ENCODE results near the gene EGLN3. TPM values are rescaled to one million over a fixed set of nuclear protein-coding genes. Genes with fewer than 3 reads are reported as not detected.
A peak's percentile ranks its signal among the peaks of the same experiment; 100 is the strongest.

The EGLN3 gene
- total and polyA plus RNA-seq, 9 donors: 1.7 to 5.1 (median 2.4) TPM

GRCh38 chr14:33938131-33938949 lies 12.5 kb downstream of the EGLN3 start:
- 15 to 19% (median 15%) methylated on average over 20 of the region's 20 CpGs for WGBS, 3 donors
- Histone ChIP-seq H3K4me1 (ENCODE audit: insufficient read depth) (peaks cover 5% of the 10 kb centered on the region), H3K36me3 (no peaks in the 10 kb centered on the region), H3K9me3 (no peaks in the 10 kb centered on the region), H3K4me3 (no peak overlapping the region), H3K27me3 (no peaks in the 10 kb centered on the region), H3K27ac (no peak overlapping the region)
- no peak for TF ChIP-seq POLR2A (IDR thresholded peaks at IDR 0.05)
- no peak for TF ChIP-seq EP300 (IDR thresholded peaks at IDR 0.05)
- TF ChIP-seq CTCF (IDR thresholded peaks at IDR 0.05): no peak
- peak; percentile 11 to 41 (median 32) for DNase-seq
- intact Hi-C loops (cut with DNase I): no loop called here

GRCh38 chr14:33936391-33936790 lies 14.5 kb downstream of the EGLN3 start:
- DNase-seq: no peak
- H3K4me3 ChIP-seq: no peak overlapping the region
- H3K27me3 ChIP-seq: no peaks in the 10 kb centered on the region
- peaks cover 5% of the 10 kb centered on the region for H3K4me1 ChIP-seq (ENCODE audit: insufficient read depth)
- H3K36me3 ChIP-seq: no peaks in the 10 kb centered on the region
- H3K9me3 ChIP-seq: no peaks in the 10 kb centered on the region
- no peak for TF ChIP-seq EP300 (IDR thresholded peaks at IDR 0.05)
- no peak for TF ChIP-seq CTCF (IDR thresholded peaks at IDR 0.05)
- TF ChIP-seq POLR2A (IDR thresholded peaks at IDR 0.05): no peak
- intact Hi-C loops (cut with DNase I): no loop called here
- H3K27ac ChIP-seq: no peak overlapping the region
- WGBS, 3 donors: 57 to 75% (median 70%) methylated on average over 2 of the region's 2 CpGs

- H3K4me1 ChIP-seq (ENCODE audit: insufficient read depth): peaks cover 5% of the 10 kb centered on the region
- H3K27ac ChIP-seq: no peak overlapping the region
- no peaks in the 10 kb centered on the region for H3K9me3 ChIP-seq
- DNase-seq: no peak
- no peak for TF ChIP-seq CTCF (IDR thresholded peaks at IDR 0.05)
- no peak for TF ChIP-seq POLR2A (IDR thresholded peaks at IDR 0.05)
- no peak for TF ChIP-seq EP300 (IDR thresholded peaks at IDR 0.05)
- H3K27me3 ChIP-seq: no peaks in the 10 kb centered on the region
- no peaks in the 10 kb centered on the region for H3K36me3 ChIP-seq
- intact Hi-C loops (cut with DNase I): no loop called here
- WGBS, 3 donors: 91 to 97% (median 93%) methylated on average over 5 of the region's 5 CpGs
- no peak overlapping the region for H3K4me3 ChIP-seq
Observed at GRCh38 chr14:33934938-33935337, 15.9 kb downstream of the EGLN3 start.

- peaks cover 5% of the 10 kb centered on the region for H3K4me1 ChIP-seq (ENCODE audit: insufficient read depth)
- H3K27ac ChIP-seq: no peak overlapping the region
Observed at GRCh38 chr14:33934043-33934750, 16.7 kb downstream of the EGLN3 start.

More at GRCh38 chr14:33934043-33934750, 16.7 kb downstream of the EGLN3 start:
- H3K36me3 ChIP-seq: no peaks in the 10 kb centered on the region
- 82 to 94% (median 94%) methylated on average over 7 of the region's 7 CpGs for WGBS, 3 donors
- no peaks in the 10 kb centered on the region for H3K9me3 ChIP-seq
- TF ChIP-seq CTCF (IDR thresholded peaks at IDR 0.05) (no peak), EP300 (IDR thresholded peaks at IDR 0.05) (no peak), POLR2A (IDR thresholded peaks at IDR 0.05) (no peak)
- no peak overlapping the region for H3K4me3 ChIP-seq
- intact Hi-C loops (cut with DNase I): no loop called here
- no peaks in the 10 kb centered on the region for H3K27me3 ChIP-seq
- no peak for DNase-seq
